Measurements from ENCODE around the gene DCTN4.

- TF ChIP-seq, protein P1, sequence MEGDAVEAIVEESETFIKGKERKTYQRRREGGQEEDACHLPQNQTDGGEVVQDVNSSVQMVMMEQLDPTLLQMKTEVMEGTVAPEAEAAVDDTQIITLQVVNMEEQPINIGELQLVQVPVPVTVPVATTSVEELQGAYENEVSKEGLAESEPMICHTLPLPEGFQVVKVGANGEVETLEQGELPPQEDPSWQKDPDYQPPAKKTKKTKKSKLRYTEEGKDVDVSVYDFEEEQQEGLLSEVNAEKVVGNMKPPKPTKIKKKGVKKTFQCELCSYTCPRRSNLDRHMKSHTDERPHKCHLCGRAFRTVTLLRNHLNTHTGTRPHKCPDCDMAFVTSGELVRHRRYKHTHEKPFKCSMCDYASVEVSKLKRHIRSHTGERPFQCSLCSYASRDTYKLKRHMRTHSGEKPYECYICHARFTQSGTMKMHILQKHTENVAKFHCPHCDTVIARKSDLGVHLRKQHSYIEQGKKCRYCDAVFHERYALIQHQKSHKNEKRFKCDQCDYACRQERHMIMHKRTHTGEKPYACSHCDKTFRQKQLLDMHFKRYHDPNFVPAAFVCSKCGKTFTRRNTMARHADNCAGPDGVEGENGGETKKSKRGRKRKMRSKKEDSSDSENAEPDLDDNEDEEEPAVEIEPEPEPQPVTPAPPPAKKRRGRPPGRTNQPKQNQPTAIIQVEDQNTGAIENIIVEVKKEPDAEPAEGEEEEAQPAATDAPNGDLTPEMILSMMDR (IDR thresholded peaks at IDR 0.05): no peak
- TF ChIP-seq POLR2A (IDR thresholded peaks at IDR 0.05) (no peak), POLR2AphosphoS5 (IDR thresholded peaks at IDR 0.05) (no peak)
These were observed 19.3 kb upstream of the DCTN4 start for GRCh38 chr5:150778088-150778516.
